ENCODE results near the gene ZNF273.
A peak's percentile ranks its signal among the peaks of the same experiment; 100 is the strongest.
"Not testable (repeated sequence)": the region's sequence is repeated elsewhere in the genome, so short reads cannot be mapped to it uniquely, and the experiment has no call there.

ZNF273 gene

GRCh38 chr7:64902806-64903721 is at the start of gene ZNF273:
ZNF273 (plus strand) TSS chr7:64903273; CDS start chr7:64903318, 45 bp downstream.
- DNase-seq (ENCODE audit: low read depth in 1 of 2, low spot score in 1 of 2): peak; percentile 77 to 80

- DNase-seq (ENCODE audit: low read depth in 1 of 2, low spot score in 1 of 2): no peak
These were observed 49.4 kb upstream of the ZNF273 start for GRCh38 chr7:64853679-64854078.

GRCh38 chr7:64854969-64855368 is 48.1 kb upstream of the ZNF273 start:
- DNase-seq (ENCODE audit: low read depth in 1 of 2, low spot score in 1 of 2): no peak

- no peak for DNase-seq (ENCODE audit: low read depth in 1 of 2, low spot score in 1 of 2)
These were observed 40.1 kb upstream of the ZNF273 start for GRCh38 chr7:64863021-64863420.

- DNase-seq (ENCODE audit: low read depth in 1 of 2, low spot score in 1 of 2): not testable (repeated sequence)
These were observed 39.5 kb upstream of the ZNF273 start for GRCh38 chr7:64863530-64863929.

- DNase-seq (ENCODE audit: low read depth in 1 of 2, low spot score in 1 of 2): no peak
These were observed 39.1 kb upstream of the ZNF273 start for GRCh38 chr7:64863969-64864368.

GRCh38 chr7:64867863-64868440 is 35.1 kb upstream of the ZNF273 start:
- no peak for DNase-seq (ENCODE audit: low read depth in 1 of 2, low spot score in 1 of 2)

- DNase-seq (ENCODE audit: low read depth in 1 of 2, low spot score in 1 of 2): no peak
These were observed 34.6 kb upstream of the ZNF273 start for GRCh38 chr7:64868499-64868898.

- no peak for DNase-seq (ENCODE audit: low read depth in 1 of 2, low spot score in 1 of 2)
These were observed 33.9 kb upstream of the ZNF273 start for GRCh38 chr7:64869121-64869725.

- no peak for DNase-seq (ENCODE audit: low read depth in 1 of 2, low spot score in 1 of 2)
These were observed 33.0 kb upstream of the ZNF273 start for GRCh38 chr7:64869912-64870562.

- DNase-seq (ENCODE audit: low read depth in 1 of 2, low spot score in 1 of 2): no peak
These were observed 32.4 kb upstream of the ZNF273 start for GRCh38 chr7:64870656-64871055.

GRCh38 chr7:64871761-64872160 is 31.3 kb upstream of the ZNF273 start:
- DNase-seq (ENCODE audit: low read depth in 1 of 2, low spot score in 1 of 2): no peak

- DNase-seq (ENCODE audit: low read depth in 1 of 2, low spot score in 1 of 2): no peak
These were observed 30.5 kb upstream of the ZNF273 start for GRCh38 chr7:64872351-64873154.

GRCh38 chr7:64873155-64873500 is 29.9 kb upstream of the ZNF273 start:
- no peak for DNase-seq (ENCODE audit: low read depth in 1 of 2, low spot score in 1 of 2)

GRCh38 chr7:64873517-64873916 is 29.6 kb upstream of the ZNF273 start:
- no peak for DNase-seq (ENCODE audit: low read depth in 1 of 2, low spot score in 1 of 2)

GRCh38 chr7:64874114-64874513 is 29.0 kb upstream of the ZNF273 start:
- DNase-seq (ENCODE audit: low read depth in 1 of 2, low spot score in 1 of 2): no peak

- no peak for DNase-seq (ENCODE audit: low read depth in 1 of 2, low spot score in 1 of 2)
These were observed 28.4 kb upstream of the ZNF273 start for GRCh38 chr7:64874562-64875250.

- DNase-seq (ENCODE audit: low read depth in 1 of 2, low spot score in 1 of 2): no peak
These were observed 27.8 kb upstream of the ZNF273 start for GRCh38 chr7:64875258-64875657.

- no peak for DNase-seq (ENCODE audit: low read depth in 1 of 2, low spot score in 1 of 2)
These were observed 27.2 kb upstream of the ZNF273 start for GRCh38 chr7:64875658-64876406.
